HG02852 (cell line): Measurements from ENCODE around the gene SLC25A21.
A peak's percentile ranks its signal among the peaks of the same experiment; 100 is the strongest.

Experiments
- ATAC-seq: cut with Tn5 transposase; IDR thresholded peaks from one replicate; pipeline ENCODE4 v1.9.1; 2021; ENCODE audit warnings: mild to moderate bottlenecking, moderate library complexity; ENCODE audit not compliant: unreplicated experiment

Gene SLC25A21

GRCh38 chr14:36948157-36948859 lies 224.1 kb downstream of the SLC25A21 start:
- no peak for ATAC-seq

- no peak for ATAC-seq
Measured at GRCh38 chr14:36947362-36947761, 225.0 kb downstream of the SLC25A21 start.

- no peak for ATAC-seq
Measured at GRCh38 chr14:36946872-36947271, 225.5 kb downstream of the SLC25A21 start.

GRCh38 chr14:36944307-36945010 lies 227.9 kb downstream of the SLC25A21 start:
- no peak for ATAC-seq

- ATAC-seq = no peak
Measured at GRCh38 chr14:36942522-36943245, 229.7 kb downstream of the SLC25A21 start.

GRCh38 chr14:36941783-36942521 lies 230.5 kb downstream of the SLC25A21 start:
- peak; percentile 98 for ATAC-seq

GRCh38 chr14:36940476-36940875 lies 231.9 kb downstream of the SLC25A21 start:
- ATAC-seq = no peak

GRCh38 chr14:36939265-36939664 lies 233.1 kb downstream of the SLC25A21 start:
- ATAC-seq = no peak

- ATAC-seq = no peak
Measured at GRCh38 chr14:36938678-36939077, 233.7 kb downstream of the SLC25A21 start.

- no peak for ATAC-seq
Measured at GRCh38 chr14:36935976-36936678, 236.3 kb downstream of the SLC25A21 start.

- no peak for ATAC-seq
Measured at GRCh38 chr14:36934304-36934703, 238.1 kb downstream of the SLC25A21 start.

GRCh38 chr14:36931791-36932190 lies 240.6 kb downstream of the SLC25A21 start:
- no peak for ATAC-seq

- no peak for ATAC-seq
Measured at GRCh38 chr14:36928432-36928831, 244.0 kb downstream of the SLC25A21 start.

GRCh38 chr14:36925094-36925493 lies 247.3 kb downstream of the SLC25A21 start:
- no peak for ATAC-seq

GRCh38 chr14:36916668-36917067 lies 255.7 kb downstream of the SLC25A21 start:
- no peak for ATAC-seq

- ATAC-seq = no peak
Measured at GRCh38 chr14:36915081-36915480, 257.3 kb downstream of the SLC25A21 start.

- no peak for ATAC-seq
Measured at GRCh38 chr14:36910578-36910977, 261.8 kb downstream of the SLC25A21 start.

GRCh38 chr14:36905272-36905888 lies 267.0 kb downstream of the SLC25A21 start:
- no peak for ATAC-seq

- no peak for ATAC-seq
Measured at GRCh38 chr14:36901861-36902260, 270.5 kb downstream of the SLC25A21 start.

- no peak for ATAC-seq
Measured at GRCh38 chr14:36900846-36901245, 271.6 kb downstream of the SLC25A21 start.
